Upper lobe of right lung (tissue), 1 donor: Measurements from ENCODE around the gene ARHGEF26. TPM values are rescaled to one million over a fixed set of nuclear protein-coding genes. Genes with fewer than 3 reads are reported as not detected.

Experiments used
- ATAC-seq: fragments of 200-7000 bp; cut with Tn5 transposase; one replicate; pipeline ENCODE4 v1.9.1; 2020; ENCODE audit warnings: mild to moderate bottlenecking, moderate library complexity
- DNase-seq: peaks from one replicate; pipeline ENCODE4 v3.0.0-alpha.2; 2020
- H3K27ac ChIP-seq: fragments of 200-600 bp; one replicate; pipeline ENCODE4 v1.8.0; 2022
- H3K27me3 ChIP-seq: fragments of 200-600 bp; one replicate; pipeline ENCODE4 v1.8.0; 2022; ENCODE audit warnings: mild to moderate bottlenecking
- H3K36me3 ChIP-seq: fragments of 200-600 bp; one replicate; pipeline ENCODE4 v1.8.0; 2022
- H3K4me1 ChIP-seq: fragments of 200-600 bp; one replicate; pipeline ENCODE4 v1.8.0; 2022
- H3K4me3 ChIP-seq: fragments of 200-600 bp; one replicate; pipeline ENCODE4 v1.8.0; 2022; ENCODE audit warnings: mild to moderate bottlenecking
- H3K9me3 ChIP-seq: fragments of 200-600 bp; one replicate; pipeline ENCODE4 v1.8.0; 2022
- intact Hi-C: fragments of 100-400 bp; cut with DNase I; formaldehyde crosslinking; loops from one replicate; pipeline ENCODE4 v1.11.0; 2022
- total RNA-seq: library from RNA; stranded (reverse); fragmentation: NEBNext Ultra II Directional; extraction: Animal tissue kit (Norgen Biotek cat#: 25700); gene quantifications from one replicate; pipeline ENCODE4 v1.2.1, GENCODE V29; 2021
- TF ChIP-seq, protein P1 (sequence below): fragments of 200-600 bp; IDR thresholded peaks from one replicate; pipeline ENCODE4 v1.8.0; 2022; ENCODE audit warnings: antibody characterized with exemption
- donor health status: DM: no; HTN: yes; CAD: no; lungs with severe emphysema.

ARHGEF26 gene
- total RNA-seq, 1 donor from 2014 or later: 58.8 TPM

DNA sequence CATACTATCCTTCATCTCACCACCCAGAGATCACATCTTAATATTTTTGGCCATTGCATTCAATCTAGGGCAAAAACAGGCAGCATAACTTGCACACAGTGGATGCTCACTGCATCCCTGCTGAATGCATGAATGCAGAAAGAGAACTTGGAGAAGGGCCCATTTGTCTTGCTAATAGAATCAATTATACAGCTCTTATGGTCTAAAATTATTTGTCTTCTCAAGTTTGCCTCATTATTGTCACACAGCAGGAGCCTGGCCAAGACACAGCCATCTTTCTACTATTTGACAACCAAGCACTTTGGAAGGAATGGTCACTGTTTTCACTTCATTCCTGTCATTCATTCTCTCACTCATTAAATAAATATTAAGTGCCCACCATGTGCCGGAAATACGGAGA, 1.2 kb upstream of the ARHGEF26 start:
- Histone ChIP-seq H3K36me3 (no peaks in the 10 kb centered on the region), H3K27ac (no peak overlapping the region), H3K4me1 (no peaks in the 10 kb centered on the region), H3K4me3 (no peak overlapping the region), H3K9me3 (no peaks in the 10 kb centered on the region), H3K27me3 (no peaks in the 10 kb centered on the region)
- ATAC-seq (no peak), DNase-seq (no peak)
- intact Hi-C loops: no loop called here
- TF ChIP-seq, protein P1, sequence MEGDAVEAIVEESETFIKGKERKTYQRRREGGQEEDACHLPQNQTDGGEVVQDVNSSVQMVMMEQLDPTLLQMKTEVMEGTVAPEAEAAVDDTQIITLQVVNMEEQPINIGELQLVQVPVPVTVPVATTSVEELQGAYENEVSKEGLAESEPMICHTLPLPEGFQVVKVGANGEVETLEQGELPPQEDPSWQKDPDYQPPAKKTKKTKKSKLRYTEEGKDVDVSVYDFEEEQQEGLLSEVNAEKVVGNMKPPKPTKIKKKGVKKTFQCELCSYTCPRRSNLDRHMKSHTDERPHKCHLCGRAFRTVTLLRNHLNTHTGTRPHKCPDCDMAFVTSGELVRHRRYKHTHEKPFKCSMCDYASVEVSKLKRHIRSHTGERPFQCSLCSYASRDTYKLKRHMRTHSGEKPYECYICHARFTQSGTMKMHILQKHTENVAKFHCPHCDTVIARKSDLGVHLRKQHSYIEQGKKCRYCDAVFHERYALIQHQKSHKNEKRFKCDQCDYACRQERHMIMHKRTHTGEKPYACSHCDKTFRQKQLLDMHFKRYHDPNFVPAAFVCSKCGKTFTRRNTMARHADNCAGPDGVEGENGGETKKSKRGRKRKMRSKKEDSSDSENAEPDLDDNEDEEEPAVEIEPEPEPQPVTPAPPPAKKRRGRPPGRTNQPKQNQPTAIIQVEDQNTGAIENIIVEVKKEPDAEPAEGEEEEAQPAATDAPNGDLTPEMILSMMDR: no peak

DNA sequence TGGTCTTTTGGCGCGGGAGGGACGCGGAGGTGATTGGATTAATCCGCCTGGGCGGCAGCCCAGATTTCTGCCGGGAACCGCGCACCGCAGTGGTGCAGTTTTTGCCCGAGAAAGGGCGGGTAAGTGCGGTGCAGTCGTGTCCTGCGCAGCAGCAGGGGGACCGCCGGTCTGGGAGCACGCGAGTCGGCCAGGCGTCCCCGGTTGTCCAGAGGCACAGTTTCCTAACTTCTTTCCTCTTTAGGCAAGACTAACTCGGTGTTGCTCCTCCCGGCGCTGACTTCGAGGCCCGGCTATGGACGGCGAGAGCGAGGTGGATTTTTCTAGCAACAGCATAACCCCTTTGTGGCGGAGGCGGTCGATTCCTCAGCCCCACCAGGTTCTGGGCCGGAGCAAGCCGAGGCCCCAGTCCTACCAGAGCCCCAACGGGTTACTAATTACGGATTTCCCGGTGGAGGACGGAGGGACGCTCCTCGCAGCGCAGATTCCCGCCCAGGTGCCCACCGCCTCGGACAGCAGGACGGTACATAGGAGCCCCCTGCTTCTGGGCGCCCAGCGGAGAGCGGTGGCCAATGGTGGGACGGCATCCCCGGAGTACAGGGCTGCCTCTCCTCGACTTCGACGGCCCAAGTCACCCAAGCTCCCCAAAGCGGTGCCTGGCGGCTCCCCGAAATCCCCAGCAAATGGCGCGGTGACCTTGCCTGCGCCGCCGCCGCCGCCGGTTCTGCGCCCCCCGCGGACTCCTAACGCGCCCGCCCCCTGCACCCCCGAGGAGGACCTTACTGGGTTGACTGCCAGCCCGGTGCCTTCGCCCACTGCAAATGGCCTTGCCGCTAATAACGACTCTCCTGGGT, 736 bp downstream of the ARHGEF26 start:
- H3K27ac ChIP-seq: peak overlapping the region; percentile 75
- TF ChIP-seq, protein P1: no peak
- no peaks in the 10 kb centered on the region for H3K27me3 ChIP-seq
- no peaks in the 10 kb centered on the region for H3K9me3 ChIP-seq
- no peaks in the 10 kb centered on the region for H3K4me1 ChIP-seq
- no peaks in the 10 kb centered on the region for H3K36me3 ChIP-seq
- intact Hi-C loops: no loop called here
- peak; percentile 62 for ATAC-seq
- H3K4me3 ChIP-seq: peak overlapping the region; percentile 85
- DNase-seq: peak; percentile 77

DNA sequence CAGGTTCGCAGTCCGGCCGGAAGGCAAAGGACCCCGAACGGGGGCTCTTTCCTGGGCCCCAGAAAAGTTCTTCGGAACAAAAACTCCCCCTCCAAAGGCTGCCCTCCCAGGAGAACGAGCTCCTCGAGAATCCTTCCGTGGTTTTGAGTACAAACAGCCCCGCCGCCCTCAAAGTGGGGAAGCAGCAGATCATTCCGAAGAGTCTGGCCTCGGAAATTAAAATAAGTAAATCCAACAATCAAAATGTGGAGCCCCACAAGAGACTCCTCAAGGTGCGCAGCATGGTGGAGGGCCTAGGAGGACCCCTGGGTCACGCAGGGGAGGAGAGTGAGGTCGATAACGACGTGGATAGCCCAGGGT, 1.3 kb downstream of the ARHGEF26 start:
- H3K4me1 ChIP-seq: no peaks in the 10 kb centered on the region
- no peaks in the 10 kb centered on the region for H3K9me3 ChIP-seq
- H3K4me3 ChIP-seq: peak overlapping the region; percentile 85
- intact Hi-C loops: no loop called here
- TF ChIP-seq, protein P1: no peak
- ATAC-seq: no peak
- H3K36me3 ChIP-seq: no peaks in the 10 kb centered on the region
- peak; percentile 67 for DNase-seq
- peak overlapping the region; percentile 75 for H3K27ac ChIP-seq
- no peaks in the 10 kb centered on the region for H3K27me3 ChIP-seq

DNA sequence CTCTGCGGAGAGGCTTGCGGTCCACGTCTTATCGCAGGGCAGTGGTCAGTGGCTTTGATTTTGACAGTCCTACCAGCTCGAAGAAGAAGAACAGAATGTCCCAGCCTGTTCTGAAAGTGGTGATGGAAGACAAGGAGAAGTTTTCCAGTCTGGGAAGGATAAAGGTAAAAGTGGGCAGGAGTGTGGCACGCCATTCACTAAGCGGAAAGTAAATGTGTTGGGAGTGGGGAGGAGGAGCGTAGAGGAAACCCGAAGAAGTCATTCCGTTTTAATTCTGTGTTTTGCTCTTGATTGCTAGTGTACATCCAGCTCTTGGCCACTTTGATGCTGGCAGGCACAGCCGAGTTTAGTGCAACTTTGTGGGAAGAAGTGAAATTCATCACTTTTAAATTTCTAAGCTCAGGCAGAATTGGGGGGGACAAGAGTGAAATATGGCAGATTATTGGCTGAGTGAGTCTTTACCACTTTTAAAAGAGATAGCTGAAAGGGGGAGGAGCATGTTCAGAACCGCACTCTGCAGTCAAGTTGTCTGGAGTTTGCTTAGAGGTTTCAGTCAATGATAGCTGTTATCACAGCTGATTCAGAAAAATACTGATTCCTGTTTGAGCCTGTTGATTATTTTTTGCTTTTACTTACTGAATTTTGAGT, 1.8 kb downstream of the ARHGEF26 start:
- H3K4me3 ChIP-seq: peak overlapping the region; percentile 85
- no peaks in the 10 kb centered on the region for H3K9me3 ChIP-seq
- H3K36me3 ChIP-seq: no peaks in the 10 kb centered on the region
- TF ChIP-seq, protein P1: no peak
- intact Hi-C loops: no loop called here
- ATAC-seq (no peak), DNase-seq (no peak)
- no peaks in the 10 kb centered on the region for H3K27me3 ChIP-seq
- no peaks in the 10 kb centered on the region for H3K4me1 ChIP-seq
- H3K27ac ChIP-seq: peak overlapping the region; percentile 75

DNA sequence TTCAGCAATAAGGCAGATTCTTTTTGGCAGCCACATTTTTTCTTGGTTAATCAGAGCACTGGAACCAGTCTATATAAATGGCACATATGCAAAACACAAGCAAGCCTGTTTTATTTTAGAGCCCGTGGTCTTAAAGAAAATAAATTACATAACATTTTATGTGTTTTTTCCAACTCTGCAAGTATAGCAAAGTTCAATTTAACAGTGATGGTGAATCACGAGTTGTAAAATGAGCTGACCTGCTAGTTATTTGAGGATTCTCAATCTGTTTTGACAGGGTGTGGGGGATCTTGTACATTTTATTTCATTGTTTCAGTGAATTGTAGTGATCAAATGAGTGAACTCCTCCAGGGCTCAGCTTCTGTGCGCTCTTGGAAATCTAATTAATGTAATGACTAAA, 2.7 kb downstream of the ARHGEF26 start:
- no peaks in the 10 kb centered on the region for H3K27me3 ChIP-seq
- DNase-seq (no peak), ATAC-seq (no peak)
- H3K9me3 ChIP-seq: no peaks in the 10 kb centered on the region
- peak overlapping the region; percentile 37 for H3K27ac ChIP-seq
- H3K4me1 ChIP-seq: no peaks in the 10 kb centered on the region
- H3K36me3 ChIP-seq: no peaks in the 10 kb centered on the region
- TF ChIP-seq, protein P1: no peak
- intact Hi-C loops: no loop called here
- peak overlapping the region; percentile 85 for H3K4me3 ChIP-seq
